ENCODE data around the gene UPK3B. TPM values are rescaled to one million over a fixed set of nuclear protein-coding genes. Genes with fewer than 3 reads are reported as not detected.
"Not testable (repeated sequence)": the region's sequence is repeated elsewhere in the genome, so short reads cannot be mapped to it uniquely, and the experiment has no call there.

Gene UPK3B
- total RNA-seq: 10 to 100 TPM in 1 of 4 donors, 1 to 10 TPM in 2, not detected in 1; 3.0 to 11.6 (median 4.9) TPM

DNA sequence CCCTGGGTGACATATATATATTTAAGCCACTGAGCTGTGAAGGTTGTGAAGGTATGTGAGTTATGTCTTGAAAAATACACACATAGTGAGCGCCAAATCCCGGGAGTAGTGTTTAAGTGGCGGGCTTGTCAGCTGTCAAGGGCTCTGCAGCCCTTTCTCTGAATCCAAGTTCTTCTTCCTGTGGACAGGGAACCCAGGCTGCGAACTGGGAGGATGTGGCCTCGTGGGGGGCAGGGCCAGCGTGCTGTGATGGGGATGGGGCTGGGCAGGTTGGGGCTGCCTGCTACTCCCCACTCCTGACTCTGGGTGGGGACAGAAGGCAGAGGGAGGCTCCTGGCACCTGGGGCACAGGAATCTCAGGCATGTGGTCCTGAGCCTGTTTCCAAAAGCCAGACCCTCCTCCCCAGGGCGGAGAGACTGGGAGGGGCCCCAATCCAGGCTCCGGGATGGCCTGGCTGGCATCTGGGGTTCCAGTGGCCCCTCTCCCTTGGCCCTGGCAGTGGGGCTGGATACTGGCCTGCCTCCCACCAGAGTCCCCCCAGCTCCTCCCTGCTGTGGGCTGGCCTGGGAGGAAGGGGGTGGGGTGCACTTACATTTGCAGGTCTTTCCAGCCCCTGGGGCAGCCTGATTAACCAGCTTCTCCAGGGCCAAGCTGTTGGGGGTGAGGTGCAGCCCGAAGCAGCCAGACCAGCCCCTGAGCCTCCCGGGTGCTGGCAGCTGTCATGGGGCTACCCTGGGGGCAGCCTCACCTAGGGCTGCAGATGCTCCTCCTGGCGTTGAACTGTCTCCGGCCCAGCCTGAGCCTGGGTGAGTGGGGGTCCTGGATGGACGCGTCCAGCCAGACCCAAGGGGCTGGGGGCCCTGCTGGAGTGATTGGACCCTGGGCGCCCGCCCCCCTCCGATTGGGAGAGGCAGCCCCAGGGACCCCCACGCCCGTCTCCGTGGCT is at the start of gene UPK3B:
Gene UPK3B, plus strand, starts transcription at position 622 of the 947 bp plus-strand sequence. Its CDS starts 101 bp downstream, at position 723.
- Histone ChIP-seq H3K4me1 (peaks cover 7 to 13% (median 10%) of the 10 kb centered on the region in 4 donors), H3K27me3 (no peaks in the 10 kb centered on the region), H3K9me3 (no peaks in the 10 kb centered on the region), H3K36me3 (peaks cover 0 to 13% (median 2%) of the 10 kb centered on the region in 4 donors), H3K27ac (peak within 1 kb of the TSS in 2 of 4 donors; percentile 34 to 62), H3K4me3 (no peak within 1 kb of the TSS)
- TF ChIP-seq POLR2AphosphoS5 (IDR thresholded peaks at IDR 0.05): no peak
- TF ChIP-seq EP300 (IDR thresholded peaks at IDR 0.05; ENCODE audit: low read depth): no peak
- no peak for TF ChIP-seq POLR2A (IDR thresholded peaks at IDR 0.05)
- TF ChIP-seq, protein P1, sequence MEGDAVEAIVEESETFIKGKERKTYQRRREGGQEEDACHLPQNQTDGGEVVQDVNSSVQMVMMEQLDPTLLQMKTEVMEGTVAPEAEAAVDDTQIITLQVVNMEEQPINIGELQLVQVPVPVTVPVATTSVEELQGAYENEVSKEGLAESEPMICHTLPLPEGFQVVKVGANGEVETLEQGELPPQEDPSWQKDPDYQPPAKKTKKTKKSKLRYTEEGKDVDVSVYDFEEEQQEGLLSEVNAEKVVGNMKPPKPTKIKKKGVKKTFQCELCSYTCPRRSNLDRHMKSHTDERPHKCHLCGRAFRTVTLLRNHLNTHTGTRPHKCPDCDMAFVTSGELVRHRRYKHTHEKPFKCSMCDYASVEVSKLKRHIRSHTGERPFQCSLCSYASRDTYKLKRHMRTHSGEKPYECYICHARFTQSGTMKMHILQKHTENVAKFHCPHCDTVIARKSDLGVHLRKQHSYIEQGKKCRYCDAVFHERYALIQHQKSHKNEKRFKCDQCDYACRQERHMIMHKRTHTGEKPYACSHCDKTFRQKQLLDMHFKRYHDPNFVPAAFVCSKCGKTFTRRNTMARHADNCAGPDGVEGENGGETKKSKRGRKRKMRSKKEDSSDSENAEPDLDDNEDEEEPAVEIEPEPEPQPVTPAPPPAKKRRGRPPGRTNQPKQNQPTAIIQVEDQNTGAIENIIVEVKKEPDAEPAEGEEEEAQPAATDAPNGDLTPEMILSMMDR (IDR thresholded peaks at IDR 0.05): no peak
- intact Hi-C loops (cut with DNase I; ENCODE audit: low total_unique reads) (no loop called here), in situ Hi-C loops (cut with MboI; ENCODE audit: low pct_ligation_motif_present in 1 of 4, low pct_unique_long_range_greater_than_20kb in 1 of 4, low sequenced_read_pairs in 3 of 4) (loop anchor here in 1 of 4 donors (25.0 kb wide), 1 partner anchor 502 kb away; no protein-coding TSS in a partner anchor)
- WGBS, 2 donors (ENCODE audit: low coverage in 1 of 2): 0 to 53% methylated on average over 1 to 13 of the region's 20 CpGs
- no peak for DNase-seq

DNA sequence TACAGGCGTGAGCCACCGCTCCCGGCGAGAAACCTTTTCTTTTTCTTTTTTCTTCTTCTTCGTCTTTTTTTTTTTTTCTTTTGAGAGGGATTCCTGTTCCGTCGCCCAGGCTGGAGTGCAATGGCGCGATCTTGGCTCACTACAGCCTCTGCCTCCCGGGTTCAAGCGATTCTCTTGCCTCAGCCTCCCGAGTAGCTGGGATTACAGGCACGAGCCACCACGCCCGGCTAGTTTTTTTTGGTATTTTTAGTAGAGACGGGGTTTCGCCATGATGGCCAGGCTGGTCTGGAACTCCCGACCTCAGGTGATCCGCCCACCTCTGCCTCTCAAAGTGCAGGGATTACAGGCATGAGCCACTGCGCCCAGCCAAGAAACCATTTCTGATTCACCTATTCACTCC is 49.6 kb upstream of the UPK3B start:
- H3K9me3 ChIP-seq; in situ Hi-C loops (cut with MboI; ENCODE audit: low pct_ligation_motif_present in 1 of 4, low pct_unique_long_range_greater_than_20kb in 1 of 4, low sequenced_read_pairs in 3 of 4); H3K27ac ChIP-seq; H3K4me3 ChIP-seq; H3K27me3 ChIP-seq; H3K36me3 ChIP-seq; DNase-seq; intact Hi-C loops (cut with DNase I; ENCODE audit: low total_unique reads): not testable (repeated sequence)
- 87% methylated on average over 16 of the region's 20 CpGs; no CpG with 5 or more reads in 1 of the 2 donors for WGBS, 2 donors (ENCODE audit: low coverage in 1 of 2)
- peaks cover 0 to 12% (median 3%) of the 10 kb centered on the region in 4 donors for H3K4me1 ChIP-seq

DNA sequence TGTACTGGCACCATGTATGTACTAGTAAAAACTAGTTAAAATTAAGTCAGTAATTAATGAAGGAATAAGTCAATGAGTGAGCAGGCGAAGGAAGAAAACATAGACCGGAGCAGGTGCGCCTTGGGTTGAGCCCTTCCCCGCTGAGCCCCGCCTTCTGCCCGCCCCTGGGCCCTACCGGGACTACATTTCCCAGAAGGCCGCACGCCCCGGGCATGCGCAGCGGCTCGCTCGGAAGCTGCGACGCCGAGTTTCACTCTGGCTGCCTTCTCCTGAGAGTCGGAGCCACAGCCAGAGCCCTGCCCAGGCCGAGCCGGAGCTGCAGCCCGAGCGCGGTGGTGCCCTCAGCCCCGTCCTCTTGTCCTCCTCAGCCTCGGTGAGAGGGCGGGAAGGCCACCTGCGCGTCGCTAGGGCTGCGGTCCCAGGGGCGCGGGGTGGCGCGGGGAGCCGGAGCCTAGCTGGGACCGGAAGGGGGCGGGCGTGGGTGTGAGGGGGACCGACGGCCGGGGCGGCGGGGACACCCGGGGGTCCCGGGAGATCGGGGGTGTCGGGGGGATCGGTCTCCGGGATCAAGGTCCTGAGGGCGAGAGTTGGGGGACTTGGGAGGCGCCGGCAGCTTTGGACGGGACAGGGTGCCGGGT is 48.8 kb upstream of the UPK3B start, which contains the start of gene DTX2:
Gene DTX2, plus strand, starts transcription at position 246 of the 638 bp plus-strand sequence. CDS start 18,801 bp downstream, outside the sequence.
- H3K36me3 ChIP-seq; in situ Hi-C loops (cut with MboI; ENCODE audit: low pct_ligation_motif_present in 1 of 4, low pct_unique_long_range_greater_than_20kb in 1 of 4, low sequenced_read_pairs in 3 of 4); intact Hi-C loops (cut with DNase I; ENCODE audit: low total_unique reads); H3K9me3 ChIP-seq; H3K27me3 ChIP-seq: not testable (repeated sequence)
- peak within 1 kb of the TSS; percentile 49 to 77 (median 54) for H3K4me3 ChIP-seq
- peak within 1 kb of the TSS; percentile 73 to 89 (median 86) for H3K27ac ChIP-seq
- no CpG with 5 or more reads among the region's 54 CpGs for WGBS, 2 donors (ENCODE audit: low coverage in 1 of 2)
- peak; percentile 33 for DNase-seq
- peaks cover 0 to 15% (median 4%) of the 10 kb centered on the region in 4 donors for H3K4me1 ChIP-seq
- TF ChIP-seq, protein P1 (IDR thresholded peaks at IDR 0.05): peak in 1 of 5 experiments; percentile 21

DNA sequence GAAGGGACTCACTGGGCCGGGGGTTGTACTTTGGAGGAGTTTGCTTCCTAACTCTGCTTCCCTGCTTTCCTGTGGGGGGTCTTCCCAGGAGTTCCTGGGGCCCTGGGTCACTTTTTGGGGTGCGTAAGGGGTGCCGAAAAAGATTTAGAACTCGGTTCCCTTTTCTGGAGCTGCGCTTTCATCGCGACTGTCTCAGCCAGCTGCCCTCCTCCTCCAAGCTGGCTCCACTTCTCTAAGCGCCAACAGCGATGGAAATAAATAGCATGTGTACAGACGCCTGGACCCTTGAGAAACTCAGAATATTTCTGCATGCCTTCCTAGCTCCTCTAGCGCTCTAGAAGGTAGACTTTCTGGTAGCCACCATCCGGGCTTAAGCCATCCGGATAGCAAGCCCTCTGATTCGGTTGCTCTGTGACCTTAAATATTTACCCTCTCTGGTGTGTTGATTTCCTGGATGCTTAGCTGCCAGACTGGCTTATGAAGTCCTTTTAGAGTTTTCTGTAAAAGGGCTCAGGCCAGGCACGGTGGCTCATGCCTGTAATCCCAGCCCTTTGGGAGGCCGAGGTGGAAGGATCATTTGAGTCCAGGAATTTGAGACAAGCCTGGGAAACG is 48.0 kb upstream of the UPK3B start:
- H3K27ac ChIP-seq; H3K27me3 ChIP-seq; H3K4me3 ChIP-seq; in situ Hi-C loops (cut with MboI; ENCODE audit: low pct_ligation_motif_present in 1 of 4, low pct_unique_long_range_greater_than_20kb in 1 of 4, low sequenced_read_pairs in 3 of 4); intact Hi-C loops (cut with DNase I; ENCODE audit: low total_unique reads); DNase-seq; H3K9me3 ChIP-seq; H3K36me3 ChIP-seq: not testable (repeated sequence)
- WGBS, 2 donors (ENCODE audit: low coverage in 1 of 2): no CpG with 5 or more reads among the region's 17 CpGs
- peaks cover 0 to 19% (median 7%) of the 10 kb centered on the region in 4 donors for H3K4me1 ChIP-seq

DNA sequence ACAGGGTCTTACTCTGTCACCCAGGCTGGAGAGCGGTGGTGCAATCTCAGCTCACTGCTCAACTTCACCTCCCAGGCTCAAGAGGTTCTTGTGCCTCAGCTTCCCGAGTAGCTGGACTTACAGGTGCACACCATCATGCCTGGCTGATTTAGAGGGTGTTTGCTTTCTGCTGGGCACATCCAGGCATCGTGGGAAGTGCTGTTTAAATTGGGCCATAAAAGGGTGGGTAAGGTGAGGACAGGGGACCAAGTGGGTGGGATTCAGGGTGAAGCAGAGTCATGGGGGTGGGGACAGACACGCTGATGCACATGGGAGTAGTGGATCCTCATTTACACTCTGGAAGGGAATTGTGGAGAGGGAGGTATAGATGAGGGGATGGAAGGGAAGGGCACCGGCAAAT is 45.4 kb upstream of the UPK3B start:
- peak overlapping the region in 3 of 4 donors; percentile 37 to 67 (median 53) for H3K27ac ChIP-seq

DNA sequence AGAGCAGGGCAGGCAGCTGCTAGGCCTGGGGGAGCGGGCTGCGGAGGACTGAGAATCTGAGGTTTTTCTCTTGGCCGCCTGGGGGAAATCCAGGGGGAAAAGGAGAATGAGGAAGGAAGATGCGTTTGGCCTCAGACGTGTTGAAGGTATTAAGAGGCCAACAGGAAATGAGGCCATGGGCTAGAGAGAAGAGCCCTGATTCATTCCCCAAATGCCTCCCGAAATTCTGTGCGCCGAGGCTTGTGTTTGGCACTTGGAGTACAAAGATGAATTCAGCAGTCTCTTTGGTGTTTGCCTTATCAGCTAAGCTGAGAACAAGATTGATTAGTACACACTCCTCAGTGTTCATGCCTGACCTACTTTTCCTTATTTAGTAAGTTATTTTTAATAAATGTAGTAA is 44.4 kb upstream of the UPK3B start:
- H3K27me3 ChIP-seq; H3K36me3 ChIP-seq; H3K9me3 ChIP-seq; intact Hi-C loops (cut with DNase I; ENCODE audit: low total_unique reads); H3K4me3 ChIP-seq; DNase-seq; in situ Hi-C loops (cut with MboI; ENCODE audit: low pct_ligation_motif_present in 1 of 4, low pct_unique_long_range_greater_than_20kb in 1 of 4, low sequenced_read_pairs in 3 of 4): not testable (repeated sequence)
- Histone ChIP-seq H3K27ac (peak overlapping the region in 1 of 4 donors; percentile 4), H3K4me1 (peaks cover 0 to 23% (median 9%) of the 10 kb centered on the region in 4 donors)
- WGBS, 2 donors (ENCODE audit: low coverage in 1 of 2): no CpG with 5 or more reads among the region's 8 CpGs

More for the DNA sequence above, 45.4 kb upstream of the UPK3B start:
- H3K4me3 ChIP-seq; intact Hi-C loops (cut with DNase I; ENCODE audit: low total_unique reads); H3K27me3 ChIP-seq; H3K36me3 ChIP-seq; in situ Hi-C loops (cut with MboI; ENCODE audit: low pct_ligation_motif_present in 1 of 4, low pct_unique_long_range_greater_than_20kb in 1 of 4, low sequenced_read_pairs in 3 of 4); H3K9me3 ChIP-seq: not testable (repeated sequence)
- WGBS, 2 donors (ENCODE audit: low coverage in 1 of 2): 31% methylated on average over 4 of the region's 5 CpGs; no CpG with 5 or more reads in 1 of the 2 donors
- DNase-seq: peak; percentile 25
- peaks cover 0 to 23% (median 9%) of the 10 kb centered on the region in 4 donors for H3K4me1 ChIP-seq

Data from transverse colon (tissue), 4 donors.